HepG2 (cell line): Measurements from ENCODE around the gene STAT1. TPM values are rescaled to one million over a fixed set of nuclear protein-coding genes. Genes with fewer than 3 reads are reported as not detected.
A peak's percentile ranks its signal among the peaks of the same experiment; 100 is the strongest.

Experiments used
- ATAC-seq: fragments of 200-7000 bp; cut with Tn5 transposase; 3 replicates; pipeline ENCODE4 v1.9.1; 2020; ENCODE audit warnings: mild to moderate bottlenecking, moderate library complexity
- BruUV-seq: library from RNA; stranded (reverse); fragments of 400-500 nt; replicated peaks from 2 replicates; lab custom pipeline; 2021; lab: Mats Ljungman, UMichigan
- CTCF ChIA-PET: fragments of 300-600 bp; formaldehyde crosslinking; extraction: SDS; loops from one replicate; lab custom pipeline; 2021; ENCODE audit warnings: low total read pairs, inconsistent platforms, low intra/inter-chr PET ratio; lab: Yijun Ruan, JAX
- POLR2A ChIA-PET: fragments of 350-600 bp; sonication (Branson Sonifier 250); formaldehyde crosslinking; loops from one replicate; lab custom pipeline; 2020; ENCODE audit warnings: antibody characterized with exemption, inconsistent platforms; lab: Yijun Ruan, JAX
- DNase-seq: peaks from one replicate; pipeline ENCODE4 v3.0.0-alpha.2; 2015; ENCODE audit warnings: low spot score
- FAIRE-seq: peaks from 3 replicates; lab custom pipeline; 2011; peaks lifted over from hg19 to GRCh38; lab: Jason Lieb, UNC
- H2AFZ ChIP-seq: one replicate; pipeline ENCODE4 v1.6.1; 2011; ENCODE audit warnings: low read length, inconsistent platforms
- H3K27ac ChIP-seq: fragments of 300-600 bp; 3 replicates; pipeline ENCODE4 v1.8.0; 2011; ENCODE audit warnings: mixed run types, mild to moderate bottlenecking, mixed read lengths, low read length, inconsistent platforms; ENCODE audit not compliant: insufficient read depth; ENCODE audit errors: extremely low read length
- H3K27me3 ChIP-seq, 2 experiments: fragments of 200-600 bp in 1 of 2; 2 replicates in 1 of 2; 3 replicates in 1 of 2; pipeline versions ENCODE4 v1.6.0 to v1.8.0; 2011; ENCODE audit warnings: low read length in 2 of 2, mild to moderate bottlenecking in 2 of 2, moderate library complexity in 2 of 2, inconsistent platforms in 1 of 2; ENCODE audit not compliant: insufficient read depth in 2 of 2, control insufficient read depth in 1 of 2
- H3K36me3 ChIP-seq, 2 experiments: fragments of 200-600 bp in 1 of 2; replicated peaks in 1 of 2; 2 replicates in 1 of 2; 3 replicates in 1 of 2; pipeline versions ENCODE4 v1.5.1 to v1.8.0; 2011; ENCODE audit warnings: low read length in 2 of 2, inconsistent platforms in 1 of 2; ENCODE audit not compliant: insufficient read depth in 2 of 2, control insufficient read depth in 1 of 2
- H3K4me1 ChIP-seq: 2 replicates; pipeline ENCODE4 v1.5.1; 2012; ENCODE audit warnings: low read length, inconsistent platforms; ENCODE audit not compliant: insufficient read depth
- H3K4me2 ChIP-seq: 2 replicates; pipeline ENCODE4 v1.6.0; 2011; ENCODE audit warnings: low read depth, low read length, inconsistent platforms
- H3K4me3 ChIP-seq, 3 experiments: fragments of 200-600 bp in 1 of 3; sonication (generic), shearing (Covaris generic) in 1 of 3; replicated peaks in 1 of 3; 2 replicates each; pipeline ENCODE4 v1.5.1; 2011 to 2016; ENCODE audit warnings: low read length in 3 of 3, inconsistent platforms in 2 of 3, low read depth in 2 of 3, mild to moderate bottlenecking in 2 of 3, control low read depth in 1 of 3, mixed read lengths in 1 of 3; ENCODE audit not compliant: insufficient read depth in 1 of 3
- H3K79me2 ChIP-seq: one replicate; pipeline ENCODE4 v1.6.1; 2011; ENCODE audit warnings: low read length, inconsistent platforms; ENCODE audit not compliant: insufficient read depth
- H3K9ac ChIP-seq: 2 replicates; pipeline ENCODE4 v1.6.0; 2011; ENCODE audit warnings: mild to moderate bottlenecking, low read depth, low read length, inconsistent platforms; ENCODE audit not compliant: insufficient read depth
- H3K9me3 ChIP-seq: 2 replicates; pipeline ENCODE4 v1.5.1; 2012; ENCODE audit warnings: mild to moderate bottlenecking, low read length
- H4K20me1 ChIP-seq: 2 replicates; pipeline ENCODE4 v1.6.0; 2011; ENCODE audit warnings: inconsistent platforms, mild to moderate bottlenecking, low read length, moderate library complexity; ENCODE audit not compliant: insufficient read depth
- ATF4 ChIP-seq, 2 experiments: fragments of 450-650 bp in 1 of 2; sonication (generic) in 1 of 2; formaldehyde crosslinking; IDR thresholded peaks; 2 replicates each; pipeline versions ENCODE4 v1.5.0 to v1.8.0; 2020 to 2022; ENCODE audit warnings: mild to moderate bottlenecking in 1 of 2, missing genetic modification reagents in 1 of 2
- CHCHD3 ChIP-seq: sonication (generic); formaldehyde crosslinking; IDR thresholded peaks from 2 replicates; pipeline ENCODE4 v1.8.0; 2022; ENCODE audit warnings: mild to moderate bottlenecking, missing genetic modification reagents, moderate library complexity
- GATA4 ChIP-seq: sonication (generic); IDR thresholded peaks from 2 replicates; pipeline ENCODE4 v1.6.1; 2016; ENCODE audit warnings: antibody characterized with exemption, low read depth, borderline replicate concordance
- MTA1 ChIP-seq: sonication (generic); formaldehyde crosslinking; IDR thresholded peaks from 2 replicates; pipeline ENCODE4 v1.4.0; 2020; ENCODE audit warnings: missing genetic modification reagents, mild to moderate bottlenecking, borderline replicate concordance
- RAD21 ChIP-seq: fragments of 450-650 bp; formaldehyde crosslinking; IDR thresholded peaks from 2 replicates; pipeline ENCODE4 v1.5.0; 2020; ENCODE audit warnings: mild to moderate bottlenecking
- ZBTB20 ChIP-seq: sonication (generic); formaldehyde crosslinking; IDR thresholded peaks from 2 replicates; pipeline ENCODE4 v1.8.1; 2023; ENCODE audit warnings: missing genetic modification reagents, low read depth, mild to moderate bottlenecking, borderline replicate concordance
- ZFX ChIP-seq: sonication (generic); formaldehyde crosslinking; IDR thresholded peaks from 2 replicates; pipeline ENCODE4 v1.4.0; 2020; ENCODE audit warnings: mild to moderate bottlenecking, low read depth, missing genetic modification reagents, moderate library complexity
- ZNF281 ChIP-seq: sonication (generic); formaldehyde crosslinking; IDR thresholded peaks from 2 replicates; pipeline ENCODE4 v1.4.0; 2020; ENCODE audit warnings: missing genetic modification reagents, borderline replicate concordance
- ZNF883 ChIP-seq: sonication (generic); formaldehyde crosslinking; IDR thresholded peaks from 2 replicates; pipeline ENCODE4 v1.5.1; 2020; ENCODE audit warnings: mild to moderate bottlenecking, missing genetic modification reagents; ENCODE audit errors: not compliant biosample characterization
- WGBS: methylation state at CpG from one replicate; pipeline ENCODE4 v1.1.6; 2017; ENCODE audit warnings: low lambda C conversion rate; 5-methylcytosine and 5-hydroxymethylcytosine counted together
- in situ Hi-C: cut with HindIII; loops from 2 replicates; pipeline ENCODE4 v1.10.0; 2017; ENCODE audit warnings: low pct_unique_long_range_greater_than_20kb; ENCODE audit not compliant: extremely low pct_ligation_motif_present
- intact Hi-C: fragments of 100-400 bp; cut with micrococcal nuclease; formaldehyde crosslinking; loops from one replicate; pipeline ENCODE4 v1.10.0; 2022; ENCODE audit not compliant: unreplicated experiment
- polyA plus RNA-seq, 8 experiments: library from polyadenylated mRNA; depleted of rRNA in 3 of 8; stranded (reverse) in 7 of 8; unstranded in 1 of 8; fragments of >200 nt; fragmentation: Illumina TruSeq in 4 of 8; extraction: Trizol in 4 of 8; gene quantifications; 2 replicates each; pipeline versions ENCODE4 v1.2.1 to v1.2.3, GENCODE V29; 2011 to 2016; ENCODE audit warnings: low read depth in 4 of 8, missing spikeins in 1 of 8, mixed read lengths in 1 of 8; ENCODE audit not compliant: insufficient read depth in 1 of 8
- total RNA-seq, 5 experiments: library from RNA; depleted of rRNA; stranded (reverse); fragments of >200 nt; fragmentation: Illumina TruSeq; extraction: Trizol; gene quantifications; 2 replicates each; pipeline ENCODE4 v1.2.3, GENCODE V29; 2016; ENCODE audit warnings: low read depth in 1 of 5

The STAT1 gene
- total and polyA plus RNA-seq, 2 of the 13 experiments (the other 11 are each of a cell fraction or from before 2014, with no cell fraction given) = 21.8 to 59.6 TPM

- no peak for FAIRE-seq
- WGBS = 42% methylated on average over 3 of the region's 3 CpGs
- 0 out of 2 replicates have a peak, but pooled peaks cover 7% of the 10 kb centered on the region for H3K9me3 ChIP-seq
- intact Hi-C loops (no loop called here), in situ Hi-C loops (no loop called here)
- no peaks in the 10 kb centered on the region for H3K36me3 ChIP-seq
- H2AFZ ChIP-seq = no peak overlapping the region
- no peak overlapping the region for H3K4me3 ChIP-seq
- ChIA-PET CTCF (no interaction called here), POLR2A (no interaction called here)
- no peaks in the 10 kb centered on the region for H3K79me2 ChIP-seq
- no peak for ATAC-seq
- H3K27ac ChIP-seq = no peak overlapping the region
- H3K27me3 ChIP-seq = peaks cover 1 to 5% of the 10 kb centered on the region in 2 experiments; a peak in 3 of 5 replicates
- peak in 1 of 2 experiments; percentile 77; a peak in 2 of 4 replicates for TF ChIP-seq ATF4 (CRISPR knock-in tag; IDR thresholded peaks at IDR 0.05)
- TF ChIP-seq CHCHD3 = no peak
- no peak for TF ChIP-seq MTA1 (CRISPR knock-in tag)
- no peak for TF ChIP-seq ZFX (CRISPR knock-in tag)
- no peak for TF ChIP-seq RAD21 (CRISPR knock-in tag)
- H3K4me2 ChIP-seq = no peak overlapping the region
- H4K20me1 ChIP-seq = no peaks in the 10 kb centered on the region
- BruUV-seq = no TSS peak
- peaks cover 17% of the 10 kb centered on the region for H3K4me1 ChIP-seq
- DNase-seq = no peak
- no peak overlapping the region for H3K9ac ChIP-seq
These were observed 34.1 kb upstream of the STAT1 start for GRCh38 chr2:191048073-191048472.

GRCh38 chr2:191045141-191045540, 31.2 kb upstream of the STAT1 start:
- intact Hi-C loops (no loop called here), in situ Hi-C loops (no loop called here)
- no TSS peak for BruUV-seq
- Histone ChIP-seq H3K27me3 (peaks cover 0 to 5% of the 10 kb centered on the region in 2 experiments; a peak in 2 of 5 replicates), H2AFZ (no peak overlapping the region), H3K27ac (no peak overlapping the region), H3K9ac (no peak overlapping the region), H4K20me1 (no peaks in the 10 kb centered on the region), H3K4me1 (peaks cover 23% of the 10 kb centered on the region), H3K4me2 (no peak overlapping the region), H3K9me3 (0 out of 2 replicates have a peak, but pooled peaks cover 7% of the 10 kb centered on the region), H3K79me2 (no peaks in the 10 kb centered on the region), H3K36me3 (no peaks in the 10 kb centered on the region), H3K4me3 (no peak overlapping the region)
- ATAC-seq (no peak), FAIRE-seq (no peak), DNase-seq (no peak)
- POLR2A ChIA-PET = no interaction called here
- CTCF ChIA-PET = no interaction called here
- WGBS = 65% methylated on average over 1 of the region's 1 CpG
- no peak for TF ChIP-seq ZNF883 (CRISPR knock-in tag)
- no peak for TF ChIP-seq ZBTB20
- TF ChIP-seq ZNF281 = no peak
- TF ChIP-seq GATA4 = no peak
